Activated T-helper 2 cell treated with anti-CD3 and anti-CD28 coated beads, Interferon-gamma antibody, Interleukin-2, Interleukin-4, amounts not matched to agents 10 μg/mL and 5 μg/mL and 100 μg/mL, durations not matched to agents 14 hours and 24 hours and 36 hours (primary cell): ENCODE data around the gene ITFG1. TPM values are rescaled to one million over a fixed set of nuclear protein-coding genes. Genes with fewer than 3 reads are reported as not detected.
"Not testable (repeated sequence)": the region's sequence is repeated elsewhere in the genome, so short reads cannot be mapped to it uniquely, and the experiment has no call there.

Source experiments
- DNase-seq: peaks from one replicate; pipeline ENCODE4 v3.0.0; 2021; ENCODE audit warnings: low spot score
- H3K27ac Mint-ChIP-seq: one replicate; pipeline ENCODE4 v1.8.0; 2021; ENCODE audit warnings: mixed read lengths
- H3K27me3 Mint-ChIP-seq: one replicate; pipeline ENCODE4 v1.8.0; 2021; ENCODE audit warnings: low read depth, mixed read lengths
- H3K36me3 Mint-ChIP-seq: one replicate; pipeline ENCODE4 v1.8.0; 2021; ENCODE audit warnings: low read depth, mixed read lengths
- H3K4me1 Mint-ChIP-seq: one replicate; pipeline ENCODE4 v1.8.0; 2021; ENCODE audit warnings: low read depth, mixed read lengths
- H3K4me3 Mint-ChIP-seq: one replicate; pipeline ENCODE4 v1.8.0; 2021; ENCODE audit warnings: low read depth, mild to moderate bottlenecking, moderate library complexity, mixed read lengths
- H3K9me3 Mint-ChIP-seq: one replicate; pipeline ENCODE4 v1.8.0; 2021; ENCODE audit warnings: mixed read lengths
- intact Hi-C: fragments of 100-400 bp; cut with micrococcal nuclease; formaldehyde crosslinking; loops from one replicate; pipeline ENCODE4 v1.15.1; 2023
- total RNA-seq: library from RNA; stranded (reverse); gene quantifications from 2 replicates; pipeline ENCODE4 v1.2.3, GENCODE V29; 2022

The ITFG1 gene
- total RNA-seq, 1 donor from 2014 or later, result 28.7 TPM

- intact Hi-C loops, result no loop called here
- Mint-ChIP-seq H3K4me1 (no peaks in the 10 kb centered on the region), H3K27me3 (no peaks in the 10 kb centered on the region), H3K4me3 (no peak overlapping the region), H3K27ac (no peak overlapping the region), H3K9me3 (no peaks in the 10 kb centered on the region), H3K36me3 (no peaks in the 10 kb centered on the region)
- no peak for DNase-seq
Observed at GRCh38 chr16:47382362-47382761, 78.5 kb downstream of the ITFG1 start.

- Mint-ChIP-seq H3K27ac (no peak overlapping the region), H3K36me3 (peaks cover 19% of the 10 kb centered on the region), H3K4me1 (no peaks in the 10 kb centered on the region), H3K9me3 (no peaks in the 10 kb centered on the region), H3K4me3 (no peak overlapping the region), H3K27me3 (no peaks in the 10 kb centered on the region)
- intact Hi-C loops, result no loop called here
- no peak for DNase-seq
Observed at GRCh38 chr16:47377154-47377553, 83.7 kb downstream of the ITFG1 start.

- H3K4me3 Mint-ChIP-seq, result no peak overlapping the region
- intact Hi-C loops, result no loop called here
- H3K4me1 Mint-ChIP-seq, result peaks cover 1% of the 10 kb centered on the region
- H3K27me3 Mint-ChIP-seq, result no peaks in the 10 kb centered on the region
- peaks cover 3% of the 10 kb centered on the region for H3K9me3 Mint-ChIP-seq
- H3K27ac Mint-ChIP-seq, result no peak overlapping the region
- peaks cover 27% of the 10 kb centered on the region for H3K36me3 Mint-ChIP-seq
- DNase-seq, result no peak
Observed at GRCh38 chr16:47375423-47375822, 85.4 kb downstream of the ITFG1 start.

GRCh38 chr16:47374629-47375028 lies 86.2 kb downstream of the ITFG1 start:
- H3K4me3 Mint-ChIP-seq, result no peak overlapping the region
- no peaks in the 10 kb centered on the region for H3K27me3 Mint-ChIP-seq
- H3K36me3 Mint-ChIP-seq, result peaks cover 31% of the 10 kb centered on the region
- H3K4me1 Mint-ChIP-seq, result peaks cover 1% of the 10 kb centered on the region
- no peak overlapping the region for H3K27ac Mint-ChIP-seq
- no peak for DNase-seq
- intact Hi-C loops, result no loop called here
- peaks cover 4% of the 10 kb centered on the region for H3K9me3 Mint-ChIP-seq

GRCh38 chr16:47371271-47372014 lies 89.4 kb downstream of the ITFG1 start:
- no peak overlapping the region for H3K4me3 Mint-ChIP-seq
- no peak overlapping the region for H3K27ac Mint-ChIP-seq
- no peak for DNase-seq
- H3K36me3 Mint-ChIP-seq, result peaks cover 31% of the 10 kb centered on the region
- H3K27me3 Mint-ChIP-seq, result no peaks in the 10 kb centered on the region
- peaks cover 4% of the 10 kb centered on the region for H3K9me3 Mint-ChIP-seq
- H3K4me1 Mint-ChIP-seq, result peaks cover 1% of the 10 kb centered on the region
- intact Hi-C loops, result no loop called here

GRCh38 chr16:47370536-47370935 lies 90.3 kb downstream of the ITFG1 start:
- H3K27ac Mint-ChIP-seq, result no peak overlapping the region
- H3K4me3 Mint-ChIP-seq, result no peak overlapping the region
- H3K36me3 Mint-ChIP-seq, result peaks cover 31% of the 10 kb centered on the region
- H3K27me3 Mint-ChIP-seq, result no peaks in the 10 kb centered on the region
- H3K9me3 Mint-ChIP-seq, result peaks cover 4% of the 10 kb centered on the region
- H3K4me1 Mint-ChIP-seq, result peaks cover 1% of the 10 kb centered on the region
- DNase-seq, result no peak
- intact Hi-C loops, result no loop called here

GRCh38 chr16:47366228-47366627 lies 94.6 kb downstream of the ITFG1 start:
- Mint-ChIP-seq H3K27ac (no peak overlapping the region), H3K36me3 (peaks cover 17% of the 10 kb centered on the region), H3K9me3 (peaks cover 4% of the 10 kb centered on the region), H3K27me3 (no peaks in the 10 kb centered on the region), H3K4me3 (no peak overlapping the region), H3K4me1 (no peaks in the 10 kb centered on the region)
- intact Hi-C loops, result no loop called here
- DNase-seq, result no peak

GRCh38 chr16:47363761-47364160 lies 97.1 kb downstream of the ITFG1 start:
- Mint-ChIP-seq H3K27me3 (no peaks in the 10 kb centered on the region), H3K4me1 (no peaks in the 10 kb centered on the region), H3K9me3 (no peaks in the 10 kb centered on the region), H3K36me3 (peaks cover 5% of the 10 kb centered on the region), H3K4me3 (no peak overlapping the region), H3K27ac (no peak overlapping the region)
- intact Hi-C loops, result no loop called here
- DNase-seq, result no peak

- no peaks in the 10 kb centered on the region for H3K27me3 Mint-ChIP-seq
- H3K9me3 Mint-ChIP-seq, result no peaks in the 10 kb centered on the region
- H3K36me3 Mint-ChIP-seq, result peaks cover 5% of the 10 kb centered on the region
- H3K27ac Mint-ChIP-seq, result no peak overlapping the region
- no peak for DNase-seq
- H3K4me3 Mint-ChIP-seq, result no peak overlapping the region
- intact Hi-C loops, result no loop called here
- H3K4me1 Mint-ChIP-seq, result no peaks in the 10 kb centered on the region
Observed at GRCh38 chr16:47359478-47359877, 101.4 kb downstream of the ITFG1 start.

GRCh38 chr16:47358816-47359215 lies 102.0 kb downstream of the ITFG1 start:
- Mint-ChIP-seq H3K36me3 (peaks cover 11% of the 10 kb centered on the region), H3K27me3 (no peaks in the 10 kb centered on the region), H3K27ac (no peak overlapping the region), H3K4me1 (no peaks in the 10 kb centered on the region), H3K9me3 (peaks cover 4% of the 10 kb centered on the region), H3K4me3 (no peak overlapping the region)
- intact Hi-C loops, result no loop called here
- DNase-seq, result no peak

GRCh38 chr16:47349029-47349428 lies 111.8 kb downstream of the ITFG1 start:
- Mint-ChIP-seq H3K9me3 (peaks cover 47% of the 10 kb centered on the region), H3K36me3 (peaks cover 14% of the 10 kb centered on the region)
- DNase-seq, H3K27me3 Mint-ChIP-seq, H3K27ac Mint-ChIP-seq, intact Hi-C loops, H3K4me3 Mint-ChIP-seq, H3K4me1 Mint-ChIP-seq: not testable (repeated sequence)

- peaks cover 39% of the 10 kb centered on the region for H3K9me3 Mint-ChIP-seq
- H3K36me3 Mint-ChIP-seq, result peaks cover 11% of the 10 kb centered on the region
- H3K27ac Mint-ChIP-seq, H3K27me3 Mint-ChIP-seq, H3K4me1 Mint-ChIP-seq, DNase-seq, intact Hi-C loops, H3K4me3 Mint-ChIP-seq: not testable (repeated sequence)
Observed at GRCh38 chr16:47347021-47347696, 113.7 kb downstream of the ITFG1 start.

GRCh38 chr16:47342055-47342454 lies 118.8 kb downstream of the ITFG1 start:
- Mint-ChIP-seq H3K4me1 (no peaks in the 10 kb centered on the region), H3K9me3 (peaks cover 22% of the 10 kb centered on the region), H3K27ac (no peak overlapping the region), H3K27me3 (no peaks in the 10 kb centered on the region), H3K4me3 (no peak overlapping the region), H3K36me3 (peaks cover 16% of the 10 kb centered on the region)
- DNase-seq, result no peak
- intact Hi-C loops, result no loop called here
